Prostate gland (tissue), 2 donors: ENCODE measurements around the gene KDELR3. TPM values are rescaled to one million over a fixed set of nuclear protein-coding genes. Genes with fewer than 3 reads are reported as not detected.
A peak's percentile ranks its signal among the peaks of the same experiment; 100 is the strongest.

ENCODE experiments used
- DNase-seq: peaks from one replicate; pipeline ENCODE4 v3.0.0-alpha.2; 2019; ENCODE audit warnings: low spot score
- H3K27ac ChIP-seq, 2 donors: fragments of 200-600 bp; sonication (generic); 2 replicates each; pipeline ENCODE4 v1.5.1; 2017 to 2019
- H3K27me3 ChIP-seq: fragments of 200-600 bp; sonication (generic); replicated peaks from 2 replicates; pipeline ENCODE4 v1.5.1; 2019; ENCODE audit not compliant: insufficient read depth
- H3K36me3 ChIP-seq, 2 donors: fragments of 200-600 bp; sonication (generic); 1 replicate in 1 of 2; 2 replicates in 1 of 2; pipeline versions ENCODE4 v1.5.1 to v1.8.1; 2017 to 2019
- H3K4me1 ChIP-seq: fragments of 200-600 bp; sonication (generic); replicated peaks from 2 replicates; pipeline ENCODE4 v1.5.1; 2019
- H3K4me3 ChIP-seq, 2 donors: fragments of 200-600 bp; sonication (generic); 2 replicates each; pipeline ENCODE4 v1.5.1; 2017 to 2019
- H3K9me3 ChIP-seq: fragments of 200-600 bp; sonication (generic); 2 replicates; pipeline ENCODE4 v1.5.1; 2017
- CTCF ChIP-seq, 4 experiments: fragments of 200-600 bp in 2 of 4; fragments of 450-650 bp in 2 of 4; sonication (generic) in 2 of 4; IDR thresholded peaks; 1 replicate in 3 of 4; 2 replicates in 1 of 4; pipeline ENCODE4 v1.5.1; 2016 to 2019; ENCODE audit warnings: antibody characterized with exemption in 4 of 4, mild to moderate bottlenecking in 2 of 4, moderate library complexity in 2 of 4
- POLR2A ChIP-seq: fragments of 450-650 bp; IDR thresholded peaks from one replicate; pipeline ENCODE4 v1.6.1; 2016; ENCODE audit warnings: antibody characterized with exemption, mild to moderate bottlenecking
- POLR2AphosphoS5 ChIP-seq: sonication (generic); formaldehyde crosslinking; IDR thresholded peaks from one replicate; pipeline ENCODE4 v1.6.1; 2017; ENCODE audit warnings: antibody characterized with exemption
- WGBS: methylation state at CpG from one replicate; pipeline ENCODE4 v1.1.5; 2018; 5-methylcytosine and 5-hydroxymethylcytosine counted together
- intact Hi-C: fragments of 100-400 bp; cut with DNase I; formaldehyde crosslinking; loops from one replicate; pipeline ENCODE4 v1.14.2; 2022
- total RNA-seq, 2 donors: library from RNA; depleted of rRNA; stranded (reverse); fragments of >200 nt; gene quantifications; one replicate each; pipeline ENCODE4 v1.1.0, GENCODE V29; 2016

KDELR3 gene
- total RNA-seq, 2 donors from 2014 or later, result 13.8 to 25.4 TPM

DNA sequence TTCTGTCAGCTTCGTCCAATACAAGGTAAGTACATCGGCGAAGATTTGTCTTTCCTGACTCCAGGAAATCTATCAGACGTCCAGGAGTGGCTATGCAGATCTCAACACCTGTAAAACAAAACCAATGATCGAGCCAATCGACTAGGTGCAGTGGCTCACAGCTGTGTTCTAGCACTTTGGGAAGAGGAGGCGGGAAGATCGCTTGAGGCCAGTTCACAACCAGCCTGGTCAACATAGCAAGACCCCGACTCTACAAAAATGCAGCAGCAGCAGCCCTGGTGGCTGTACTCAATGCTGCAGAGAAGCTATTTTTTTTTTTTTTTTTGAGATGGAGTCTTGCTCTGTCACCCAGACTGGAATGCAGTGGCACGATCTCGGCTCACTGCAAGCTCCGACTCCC lies 27.0 kb downstream of the KDELR3 start:
- Histone ChIP-seq H3K27me3 (no peaks in the 10 kb centered on the region), H3K4me3 (no peak overlapping the region), H3K9me3 (no peaks in the 10 kb centered on the region), H3K36me3 (peaks cover 38 to 69% of the 10 kb centered on the region in 2 donors), H3K4me1 (peaks cover 4% of the 10 kb centered on the region), H3K27ac (no peak overlapping the region)
- no peak for DNase-seq
- intact Hi-C loops, result no loop called here
- WGBS, result 87% methylated on average over 12 of the region's 12 CpGs
- TF ChIP-seq CTCF (IDR thresholded peaks at IDR 0.05), result no peak
- TF ChIP-seq POLR2AphosphoS5, result no peak
- no peak for TF ChIP-seq POLR2A

DNA sequence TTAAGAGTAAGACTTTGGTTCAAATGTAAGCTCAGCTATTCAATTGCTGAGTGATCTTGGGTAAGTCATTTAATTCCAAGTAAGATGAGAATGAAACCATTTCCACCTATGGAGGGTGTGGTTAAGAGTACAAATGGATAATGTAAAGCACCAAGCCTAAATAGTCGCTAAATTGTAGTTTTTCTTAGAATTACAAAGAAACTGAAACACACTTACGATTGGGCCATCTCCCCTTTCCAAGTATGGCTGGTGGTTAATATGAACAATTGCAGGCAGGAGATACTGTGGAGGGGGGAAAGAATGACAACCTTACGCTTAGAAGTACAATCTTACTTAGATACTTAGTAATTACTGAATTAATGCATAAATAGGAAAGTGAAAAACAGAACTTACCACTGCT lies 30.0 kb downstream of the KDELR3 start:
- DNase-seq, result no peak
- TF ChIP-seq CTCF (IDR thresholded peaks at IDR 0.05), result no peak
- no peak for TF ChIP-seq POLR2A
- TF ChIP-seq POLR2AphosphoS5, result no peak
- peaks cover 4% of the 10 kb centered on the region for H3K4me1 ChIP-seq
- intact Hi-C loops, result no loop called here
- no peaks in the 10 kb centered on the region for H3K9me3 ChIP-seq
- H3K4me3 ChIP-seq, result no peak overlapping the region
- 93% methylated on average over 3 of the region's 3 CpGs for WGBS
- H3K27me3 ChIP-seq, result no peaks in the 10 kb centered on the region
- peaks cover 36 to 52% of the 10 kb centered on the region in 2 donors for H3K36me3 ChIP-seq
- no peak overlapping the region for H3K27ac ChIP-seq

DNA sequence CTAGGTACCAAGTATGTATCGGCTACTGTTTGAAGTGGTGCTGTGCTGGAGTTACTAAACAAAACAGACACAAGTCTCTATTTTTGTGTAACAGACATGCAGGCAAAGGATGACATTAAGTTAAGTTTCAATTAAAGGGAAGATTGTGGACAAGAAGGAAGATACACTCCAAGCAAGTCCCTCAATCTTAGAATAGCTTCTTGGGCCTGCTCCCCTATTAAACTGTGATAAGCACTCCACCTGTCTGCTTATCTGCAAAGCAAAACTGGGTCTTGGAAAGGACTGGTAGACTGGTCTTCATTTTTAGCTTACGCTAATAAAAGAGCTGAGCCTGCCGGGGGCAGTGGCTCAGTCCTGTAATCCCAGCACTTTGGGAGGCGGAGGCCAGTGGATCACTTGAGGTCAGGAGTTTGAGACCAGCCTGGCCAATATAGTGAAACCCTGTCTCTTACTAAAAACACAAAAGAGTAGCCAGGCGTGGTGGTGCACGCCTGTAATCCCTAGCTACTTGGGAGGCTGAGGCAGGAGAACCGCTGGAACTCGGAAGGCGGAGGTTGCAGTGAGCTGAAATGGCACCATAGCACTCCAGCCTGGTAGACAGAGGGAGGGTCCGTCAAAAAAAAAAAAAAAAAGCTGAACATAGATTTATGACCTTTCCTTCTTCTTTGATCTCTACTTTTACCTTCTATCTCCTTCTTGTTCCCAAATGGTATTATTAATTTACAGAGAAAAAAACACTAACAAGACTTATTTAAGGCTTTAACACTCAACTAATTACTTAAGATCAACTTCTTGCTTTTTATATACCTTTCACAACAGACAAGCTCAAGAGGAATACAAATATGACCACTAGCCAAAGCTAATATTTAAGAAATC lies 34.1 kb downstream of the KDELR3 start:
- 80% methylated on average over 10 of the region's 10 CpGs for WGBS
- no peak for DNase-seq
- Histone ChIP-seq H3K27me3 (no peaks in the 10 kb centered on the region), H3K4me3 (no peak overlapping the region), H3K9me3 (no peaks in the 10 kb centered on the region), H3K27ac (peak overlapping the region in 1 of 2 donors; percentile 100), H3K36me3 (peaks cover 10 to 16% of the 10 kb centered on the region in 2 donors), H3K4me1 (no peaks in the 10 kb centered on the region)
- no peak for TF ChIP-seq POLR2AphosphoS5
- no peak for TF ChIP-seq CTCF (IDR thresholded peaks at IDR 0.05)
- TF ChIP-seq POLR2A, result no peak
- intact Hi-C loops, result loop anchor here (10.0 kb wide), 1 partner anchor 203 kb away; the partner anchor contains the start of genes GTPBP1 and JOSD1

GRCh38 chr22:38503021-38503420 lies 35.1 kb downstream of the KDELR3 start:
- peak overlapping the region in 1 of 2 donors; percentile 100 for H3K27ac ChIP-seq
- intact Hi-C loops, result loop anchor here (10.0 kb wide), 1 partner anchor 202 kb away; the partner anchor contains the start of genes GTPBP1 and JOSD1
- no peak for DNase-seq
- WGBS, result 24% methylated on average over 4 of the region's 4 CpGs
- TF ChIP-seq CTCF (IDR thresholded peaks at IDR 0.05) (no peak), POLR2AphosphoS5 (no peak), POLR2A (no peak)
- no peaks in the 10 kb centered on the region for H3K27me3 ChIP-seq
- H3K9me3 ChIP-seq, result no peaks in the 10 kb centered on the region
- no peaks in the 10 kb centered on the region for H3K4me1 ChIP-seq
- peaks cover 6 to 11% of the 10 kb centered on the region in 2 donors for H3K36me3 ChIP-seq
- peak overlapping the region in 1 of 2 donors; percentile 87 for H3K4me3 ChIP-seq
